SU-DHL-6 (cell line): Measurements from ENCODE around the gene TIPIN.

Source experiments
- H2AFZ ChIP-seq: fragments of 200-600 bp; sonication (generic); 2 replicates; pipeline ENCODE4 v1.6.1; 2014; ENCODE audit warnings: low read depth, mild to moderate bottlenecking, moderate library complexity, mixed read lengths, antibody characterized with exemption, low read length; ENCODE audit not compliant: severe bottlenecking
- H3F3A ChIP-seq: fragments of 200-600 bp; shearing (Covaris generic); 2 replicates; pipeline ENCODE4 v1.6.0; 2016; ENCODE audit warnings: antibody characterized with exemption, mild to moderate bottlenecking; ENCODE audit not compliant: insufficient read depth
- H3K27ac ChIP-seq: fragments of 200-600 bp; sonication (generic); 2 replicates; pipeline ENCODE4 v1.5.1; 2016; ENCODE audit warnings: low read depth, mild to moderate bottlenecking, low read length, moderate library complexity, mixed read lengths
- H3K27me3 ChIP-seq: fragments of 200-600 bp; sonication (generic), shearing (Covaris generic); 2 replicates; pipeline ENCODE4 v1.6.0; 2014; ENCODE audit warnings: mild to moderate bottlenecking, low read length
- H3K36me3 ChIP-seq: fragments of 200-600 bp; sonication (generic); 2 replicates; pipeline ENCODE4 v1.6.1; 2014; ENCODE audit warnings: mild to moderate bottlenecking, low read length, mixed read lengths
- H3K4me2 ChIP-seq: fragments of 300-600, 200-600 bp; shearing (Covaris generic), sonication (generic); 2 replicates; pipeline ENCODE4 v1.6.0; 2014; ENCODE audit warnings: low read length, low read depth, mild to moderate bottlenecking; ENCODE audit not compliant: poor library complexity, severe bottlenecking
- H3K4me3 ChIP-seq: fragments of 200-600 bp; sonication (generic); 2 replicates; pipeline ENCODE4 v1.5.1; 2014; ENCODE audit warnings: antibody characterized with exemption, low read length, mild to moderate bottlenecking, mixed read lengths; ENCODE audit not compliant: insufficient read depth, poor library complexity, severe bottlenecking
- H3K79me2 ChIP-seq: fragments of 200-600 bp; sonication (generic); 2 replicates; pipeline ENCODE4 v1.6.1; 2014; ENCODE audit warnings: mild to moderate bottlenecking, low read length, moderate library complexity; ENCODE audit not compliant: insufficient read depth
- H3K9ac ChIP-seq: fragments of 200-600 bp; sonication (generic); 2 replicates; pipeline ENCODE4 v1.7.0; 2014; ENCODE audit warnings: mild to moderate bottlenecking, low read length
- H3K9me2 ChIP-seq: fragments of 200-600 bp; sonication (generic); replicated peaks from 2 replicates; pipeline ENCODE4 v1.6.1; 2014; ENCODE audit warnings: low read length; ENCODE audit not compliant: insufficient read depth
- H3K9me3 ChIP-seq: fragments of 200-600 bp; sonication (generic); 2 replicates; pipeline ENCODE4 v1.6.1; 2014; ENCODE audit warnings: low read length, mixed read lengths; ENCODE audit not compliant: insufficient read depth
- H4K20me1 ChIP-seq: fragments of 200-600 bp; sonication (generic); 2 replicates; pipeline ENCODE4 v1.6.1; 2014; ENCODE audit warnings: low read depth, mild to moderate bottlenecking, antibody characterized with exemption, low read length, moderate library complexity, mixed read lengths
- CTCF ChIP-seq: fragments of 200-600 bp; sonication (generic); IDR thresholded peaks from one replicate; pipeline ENCODE4 v1.5.1; 2017; ENCODE audit warnings: antibody characterized with exemption, mild to moderate bottlenecking, low read length, moderate library complexity; ENCODE audit not compliant: insufficient read depth, poor library complexity, severe bottlenecking
- EZH2phosphoT487 ChIP-seq: fragments of 200-600 bp; sonication (generic), shearing (Covaris generic); conservative IDR thresholded peaks from 2 replicates; pipeline ENCODE4 v1.6.1; 2018; ENCODE audit warnings: mild to moderate bottlenecking, antibody characterized with exemption, low read length, moderate library complexity, mixed read lengths

Gene TIPIN

GRCh38 chr15:66390678-66391077 is 34.2 kb upstream of the TIPIN start:
- peak overlapping the region; percentile 1 for H3K4me3 ChIP-seq
- H4K20me1 ChIP-seq, result peaks cover 19% of the 10 kb centered on the region
- peaks cover 20% of the 10 kb centered on the region for H3F3A ChIP-seq
- peak overlapping the region; percentile 32 for H3K4me2 ChIP-seq
- peaks cover 82% of the 10 kb centered on the region for H3K79me2 ChIP-seq
- H3K36me3 ChIP-seq, result no peaks in the 10 kb centered on the region
- peak overlapping the region; percentile 12; the same call in 1 of the 2 replicates for H3K9ac ChIP-seq
- peak overlapping the region; percentile 80 for H3K27ac ChIP-seq
- TF ChIP-seq EZH2phosphoT487 (no peak), CTCF (no peak)
- no peaks in the 10 kb centered on the region for H3K9me3 ChIP-seq
- H3K9me2 ChIP-seq, result no peaks in the 10 kb centered on the region
- H2AFZ ChIP-seq, result no peak overlapping the region
- H3K27me3 ChIP-seq, result no peaks in the 10 kb centered on the region

GRCh38 chr15:66389859-66390381 is 33.4 kb upstream of the TIPIN start:
- H3K9me2 ChIP-seq, result no peaks in the 10 kb centered on the region
- TF ChIP-seq CTCF (no peak), EZH2phosphoT487 (no peak)
- no peaks in the 10 kb centered on the region for H3K27me3 ChIP-seq
- H3K4me3 ChIP-seq, result peak overlapping the region; percentile 1
- peak overlapping the region; percentile 80 for H3K27ac ChIP-seq
- no peak overlapping the region for H2AFZ ChIP-seq
- H4K20me1 ChIP-seq, result peaks cover 15% of the 10 kb centered on the region
- peak overlapping the region; percentile 32 for H3K4me2 ChIP-seq
- H3K9me3 ChIP-seq, result no peaks in the 10 kb centered on the region
- H3K36me3 ChIP-seq, result no peaks in the 10 kb centered on the region
- H3K9ac ChIP-seq, result peak overlapping the region; percentile 12; the same call in 1 of the 2 replicates
- H3F3A ChIP-seq, result peaks cover 20% of the 10 kb centered on the region
- peaks cover 75% of the 10 kb centered on the region for H3K79me2 ChIP-seq

- Histone ChIP-seq H3K27ac (peak overlapping the region; percentile 80), H3K9me3 (no peaks in the 10 kb centered on the region), H3K36me3 (no peaks in the 10 kb centered on the region), H3K79me2 (peaks cover 68% of the 10 kb centered on the region), H3K4me3 (peak overlapping the region; percentile 85), H3K27me3 (no peaks in the 10 kb centered on the region), H3K9ac (peak overlapping the region; percentile 72), H2AFZ (no peak overlapping the region), H4K20me1 (peaks cover 11% of the 10 kb centered on the region; the same call in 1 of the 2 replicates), H3K9me2 (no peaks in the 10 kb centered on the region), H3K4me2 (peak overlapping the region; percentile 91), H3F3A (peaks cover 20% of the 10 kb centered on the region)
- TF ChIP-seq CTCF (no peak), EZH2phosphoT487 (no peak)
These were observed 32.8 kb upstream of the TIPIN start for GRCh38 chr15:66389098-66389858.
